WTC11 (cell line): ENCODE results near the gene FAM136A.

Source experiments
- CBFB ChIP-seq: sonication (generic); formaldehyde crosslinking; IDR thresholded peaks from 2 replicates; pipeline ENCODE4 v1.8.1; 2022; ENCODE audit warnings: mild to moderate bottlenecking, low read depth, missing genetic modification reagents
- ELF4 ChIP-seq: sonication (generic); formaldehyde crosslinking; IDR thresholded peaks from 2 replicates; pipeline ENCODE4 v1.8.1; 2022; ENCODE audit warnings: low read depth, mild to moderate bottlenecking, moderate library complexity, missing genetic modification reagents
- ESRRA ChIP-seq: sonication (generic); formaldehyde crosslinking; IDR thresholded peaks from 2 replicates; pipeline ENCODE4 v1.8.1; 2022; ENCODE audit warnings: mild to moderate bottlenecking, missing genetic modification reagents, borderline replicate concordance
- ETV6 ChIP-seq: sonication (generic); formaldehyde crosslinking; IDR thresholded peaks from 2 replicates; pipeline ENCODE4 v1.8.1; 2022; ENCODE audit warnings: mild to moderate bottlenecking, missing genetic modification reagents
- GRHL2 ChIP-seq: fragments of 250-450 bp; sonication (Bioruptor Pico); IDR thresholded peaks from 2 replicates; pipeline ENCODE4 v1.8.0; 2022; ENCODE audit warnings: mild to moderate bottlenecking, moderate library complexity; ENCODE audit not compliant: insufficient replicate concordance, severe bottlenecking
- JUN ChIP-seq: sonication (generic); formaldehyde crosslinking; IDR thresholded peaks from 2 replicates; pipeline ENCODE4 v1.8.0; 2023; ENCODE audit warnings: mild to moderate bottlenecking, missing genetic modification reagents
- TP53 ChIP-seq: sonication (generic); formaldehyde crosslinking; IDR thresholded peaks from 2 replicates; pipeline ENCODE4 v1.8.1; 2023; ENCODE audit warnings: mild to moderate bottlenecking, missing genetic modification reagents
- TF ChIP-seq, protein P1 (sequence below): fragments of 200-600 bp; IDR thresholded peaks from 2 replicates; pipeline ENCODE4 v1.8.0; 2022; ENCODE audit warnings: antibody characterized with exemption
- TF ChIP-seq, protein P2 (sequence below): sonication (generic); formaldehyde crosslinking; IDR thresholded peaks from 2 replicates; pipeline ENCODE4 v1.8.1; 2023; ENCODE audit warnings: mild to moderate bottlenecking, moderate library complexity, missing genetic modification reagents
- TF ChIP-seq, protein P3 (sequence below): sonication (generic); formaldehyde crosslinking; IDR thresholded peaks from 2 replicates; pipeline ENCODE4 v1.8.0; 2022; ENCODE audit warnings: mild to moderate bottlenecking, missing genetic modification reagents
- TF ChIP-seq, protein P4 (sequence below): sonication (generic); formaldehyde crosslinking; IDR thresholded peaks from 2 replicates; pipeline ENCODE4 v1.8.0; 2023; ENCODE audit warnings: missing genetic modification reagents, mild to moderate bottlenecking, borderline replicate concordance
- TF ChIP-seq, protein P5 (sequence below): sonication (generic); formaldehyde crosslinking; IDR thresholded peaks from 2 replicates; pipeline ENCODE4 v1.8.1; 2022; ENCODE audit warnings: low read depth, missing genetic modification reagents, borderline replicate concordance
- TF ChIP-seq, protein P6 (sequence below): sonication (generic); formaldehyde crosslinking; conservative IDR thresholded peaks from 2 replicates; pipeline ENCODE4 v1.8.1; 2022; ENCODE audit warnings: mild to moderate bottlenecking, missing genetic modification reagents
- TF ChIP-seq, protein P7 (sequence below): sonication (generic); formaldehyde crosslinking; IDR thresholded peaks from 2 replicates; pipeline ENCODE4 v1.8.1; 2022; ENCODE audit warnings: mild to moderate bottlenecking, moderate library complexity, missing genetic modification reagents

DNA sequence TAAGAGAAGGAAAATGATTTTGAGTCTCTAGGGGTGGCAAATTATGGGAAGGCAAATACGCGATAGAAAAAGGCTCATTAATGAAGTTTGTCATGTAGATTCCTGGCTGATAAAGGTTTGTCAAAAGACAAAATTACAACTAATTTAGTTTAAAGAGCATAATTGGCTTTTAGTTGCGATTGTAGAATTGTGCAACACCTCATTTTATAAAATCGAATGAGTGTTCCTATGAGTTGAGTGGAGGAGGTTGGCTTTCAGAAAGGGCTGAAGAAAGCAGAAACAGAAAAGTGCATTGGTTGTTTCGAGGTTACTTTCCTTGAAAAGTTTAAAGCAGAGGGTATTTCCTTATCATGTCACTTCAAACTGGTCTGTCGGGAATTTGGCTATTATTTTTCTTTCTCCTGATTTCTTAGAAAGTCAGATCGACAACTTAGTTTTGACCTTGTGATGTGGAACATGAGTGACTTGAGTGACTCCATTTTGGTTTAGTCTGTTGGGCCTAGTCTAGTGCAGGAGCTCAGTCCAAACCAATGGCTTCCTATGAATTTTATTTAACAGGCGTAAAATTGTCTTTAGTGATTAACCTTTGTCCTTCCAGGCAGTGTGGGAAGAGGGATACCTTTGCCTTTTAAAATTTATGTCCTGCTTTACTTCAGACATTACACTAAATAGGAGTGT, 46.1 kb downstream of the FAM136A start:
- TF ChIP-seq, protein P1, sequence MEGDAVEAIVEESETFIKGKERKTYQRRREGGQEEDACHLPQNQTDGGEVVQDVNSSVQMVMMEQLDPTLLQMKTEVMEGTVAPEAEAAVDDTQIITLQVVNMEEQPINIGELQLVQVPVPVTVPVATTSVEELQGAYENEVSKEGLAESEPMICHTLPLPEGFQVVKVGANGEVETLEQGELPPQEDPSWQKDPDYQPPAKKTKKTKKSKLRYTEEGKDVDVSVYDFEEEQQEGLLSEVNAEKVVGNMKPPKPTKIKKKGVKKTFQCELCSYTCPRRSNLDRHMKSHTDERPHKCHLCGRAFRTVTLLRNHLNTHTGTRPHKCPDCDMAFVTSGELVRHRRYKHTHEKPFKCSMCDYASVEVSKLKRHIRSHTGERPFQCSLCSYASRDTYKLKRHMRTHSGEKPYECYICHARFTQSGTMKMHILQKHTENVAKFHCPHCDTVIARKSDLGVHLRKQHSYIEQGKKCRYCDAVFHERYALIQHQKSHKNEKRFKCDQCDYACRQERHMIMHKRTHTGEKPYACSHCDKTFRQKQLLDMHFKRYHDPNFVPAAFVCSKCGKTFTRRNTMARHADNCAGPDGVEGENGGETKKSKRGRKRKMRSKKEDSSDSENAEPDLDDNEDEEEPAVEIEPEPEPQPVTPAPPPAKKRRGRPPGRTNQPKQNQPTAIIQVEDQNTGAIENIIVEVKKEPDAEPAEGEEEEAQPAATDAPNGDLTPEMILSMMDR = no peak
- TF ChIP-seq, protein P2, sequence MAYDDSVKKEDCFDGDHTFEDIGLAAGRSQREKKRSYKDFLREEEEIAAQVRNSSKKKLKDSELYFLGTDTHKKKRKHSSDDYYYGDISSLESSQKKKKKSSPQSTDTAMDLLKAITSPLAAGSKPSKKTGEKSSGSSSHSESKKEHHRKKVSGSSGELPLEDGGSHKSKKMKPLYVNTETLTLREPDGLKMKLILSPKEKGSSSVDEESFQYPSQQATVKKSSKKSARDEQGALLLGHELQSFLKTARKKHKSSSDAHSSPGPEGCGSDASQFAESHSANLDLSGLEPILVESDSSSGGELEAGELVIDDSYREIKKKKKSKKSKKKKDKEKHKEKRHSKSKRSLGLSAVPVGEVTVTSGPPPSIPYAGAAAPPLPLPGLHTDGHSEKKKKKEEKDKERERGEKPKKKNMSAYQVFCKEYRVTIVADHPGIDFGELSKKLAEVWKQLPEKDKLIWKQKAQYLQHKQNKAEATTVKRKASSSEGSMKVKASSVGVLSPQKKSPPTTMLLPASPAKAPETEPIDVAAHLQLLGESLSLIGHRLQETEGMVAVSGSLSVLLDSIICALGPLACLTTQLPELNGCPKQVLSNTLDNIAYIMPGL (CRISPR knock-in tag) = no peak
- TF ChIP-seq, protein P3, sequence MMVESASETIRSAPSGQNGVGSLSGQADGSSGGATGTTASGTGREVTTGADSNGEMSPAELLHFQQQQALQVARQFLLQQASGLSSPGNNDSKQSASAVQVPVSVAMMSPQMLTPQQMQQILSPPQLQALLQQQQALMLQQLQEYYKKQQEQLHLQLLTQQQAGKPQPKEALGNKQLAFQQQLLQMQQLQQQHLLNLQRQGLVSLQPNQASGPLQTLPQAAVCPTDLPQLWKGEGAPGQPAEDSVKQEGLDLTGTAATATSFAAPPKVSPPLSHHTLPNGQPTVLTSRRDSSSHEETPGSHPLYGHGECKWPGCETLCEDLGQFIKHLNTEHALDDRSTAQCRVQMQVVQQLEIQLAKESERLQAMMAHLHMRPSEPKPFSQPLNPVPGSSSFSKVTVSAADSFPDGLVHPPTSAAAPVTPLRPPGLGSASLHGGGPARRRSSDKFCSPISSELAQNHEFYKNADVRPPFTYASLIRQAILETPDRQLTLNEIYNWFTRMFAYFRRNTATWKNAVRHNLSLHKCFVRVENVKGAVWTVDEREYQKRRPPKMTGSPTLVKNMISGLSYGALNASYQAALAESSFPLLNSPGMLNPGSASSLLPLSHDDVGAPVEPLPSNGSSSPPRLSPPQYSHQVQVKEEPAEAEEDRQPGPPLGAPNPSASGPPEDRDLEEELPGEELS (CRISPR knock-in tag) = no peak
- TF ChIP-seq, protein P4, sequence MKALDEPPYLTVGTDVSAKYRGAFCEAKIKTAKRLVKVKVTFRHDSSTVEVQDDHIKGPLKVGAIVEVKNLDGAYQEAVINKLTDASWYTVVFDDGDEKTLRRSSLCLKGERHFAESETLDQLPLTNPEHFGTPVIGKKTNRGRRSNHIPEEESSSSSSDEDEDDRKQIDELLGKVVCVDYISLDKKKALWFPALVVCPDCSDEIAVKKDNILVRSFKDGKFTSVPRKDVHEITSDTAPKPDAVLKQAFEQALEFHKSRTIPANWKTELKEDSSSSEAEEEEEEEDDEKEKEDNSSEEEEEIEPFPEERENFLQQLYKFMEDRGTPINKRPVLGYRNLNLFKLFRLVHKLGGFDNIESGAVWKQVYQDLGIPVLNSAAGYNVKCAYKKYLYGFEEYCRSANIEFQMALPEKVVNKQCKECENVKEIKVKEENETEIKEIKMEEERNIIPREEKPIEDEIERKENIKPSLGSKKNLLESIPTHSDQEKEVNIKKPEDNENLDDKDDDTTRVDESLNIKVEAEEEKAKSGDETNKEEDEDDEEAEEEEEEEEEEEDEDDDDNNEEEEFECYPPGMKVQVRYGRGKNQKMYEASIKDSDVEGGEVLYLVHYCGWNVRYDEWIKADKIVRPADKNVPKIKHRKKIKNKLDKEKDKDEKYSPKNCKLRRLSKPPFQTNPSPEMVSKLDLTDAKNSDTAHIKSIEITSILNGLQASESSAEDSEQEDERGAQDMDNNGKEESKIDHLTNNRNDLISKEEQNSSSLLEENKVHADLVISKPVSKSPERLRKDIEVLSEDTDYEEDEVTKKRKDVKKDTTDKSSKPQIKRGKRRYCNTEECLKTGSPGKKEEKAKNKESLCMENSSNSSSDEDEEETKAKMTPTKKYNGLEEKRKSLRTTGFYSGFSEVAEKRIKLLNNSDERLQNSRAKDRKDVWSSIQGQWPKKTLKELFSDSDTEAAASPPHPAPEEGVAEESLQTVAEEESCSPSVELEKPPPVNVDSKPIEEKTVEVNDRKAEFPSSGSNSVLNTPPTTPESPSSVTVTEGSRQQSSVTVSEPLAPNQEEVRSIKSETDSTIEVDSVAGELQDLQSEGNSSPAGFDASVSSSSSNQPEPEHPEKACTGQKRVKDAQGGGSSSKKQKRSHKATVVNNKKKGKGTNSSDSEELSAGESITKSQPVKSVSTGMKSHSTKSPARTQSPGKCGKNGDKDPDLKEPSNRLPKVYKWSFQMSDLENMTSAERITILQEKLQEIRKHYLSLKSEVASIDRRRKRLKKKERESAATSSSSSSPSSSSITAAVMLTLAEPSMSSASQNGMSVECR (CRISPR knock-in tag) = no peak
- TF ChIP-seq GRHL2 (CRISPR knock-in tag) = no peak
- no peak for TF ChIP-seq ELF4 (CRISPR knock-in tag)
- TF ChIP-seq, protein P5, sequence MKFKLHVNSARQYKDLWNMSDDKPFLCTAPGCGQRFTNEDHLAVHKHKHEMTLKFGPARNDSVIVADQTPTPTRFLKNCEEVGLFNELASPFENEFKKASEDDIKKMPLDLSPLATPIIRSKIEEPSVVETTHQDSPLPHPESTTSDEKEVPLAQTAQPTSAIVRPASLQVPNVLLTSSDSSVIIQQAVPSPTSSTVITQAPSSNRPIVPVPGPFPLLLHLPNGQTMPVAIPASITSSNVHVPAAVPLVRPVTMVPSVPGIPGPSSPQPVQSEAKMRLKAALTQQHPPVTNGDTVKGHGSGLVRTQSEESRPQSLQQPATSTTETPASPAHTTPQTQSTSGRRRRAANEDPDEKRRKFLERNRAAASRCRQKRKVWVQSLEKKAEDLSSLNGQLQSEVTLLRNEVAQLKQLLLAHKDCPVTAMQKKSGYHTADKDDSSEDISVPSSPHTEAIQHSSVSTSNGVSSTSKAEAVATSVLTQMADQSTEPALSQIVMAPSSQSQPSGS (CRISPR knock-in tag) = no peak
- TF ChIP-seq ESRRA (CRISPR knock-in tag) = no peak
- no peak for TF ChIP-seq JUN (CRISPR knock-in tag)
- TF ChIP-seq, protein P6, sequence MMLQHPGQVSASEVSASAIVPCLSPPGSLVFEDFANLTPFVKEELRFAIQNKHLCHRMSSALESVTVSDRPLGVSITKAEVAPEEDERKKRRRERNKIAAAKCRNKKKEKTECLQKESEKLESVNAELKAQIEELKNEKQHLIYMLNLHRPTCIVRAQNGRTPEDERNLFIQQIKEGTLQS (CRISPR knock-in tag) = no peak
- TF ChIP-seq ETV6 = no peak
- TF ChIP-seq, protein P7, sequence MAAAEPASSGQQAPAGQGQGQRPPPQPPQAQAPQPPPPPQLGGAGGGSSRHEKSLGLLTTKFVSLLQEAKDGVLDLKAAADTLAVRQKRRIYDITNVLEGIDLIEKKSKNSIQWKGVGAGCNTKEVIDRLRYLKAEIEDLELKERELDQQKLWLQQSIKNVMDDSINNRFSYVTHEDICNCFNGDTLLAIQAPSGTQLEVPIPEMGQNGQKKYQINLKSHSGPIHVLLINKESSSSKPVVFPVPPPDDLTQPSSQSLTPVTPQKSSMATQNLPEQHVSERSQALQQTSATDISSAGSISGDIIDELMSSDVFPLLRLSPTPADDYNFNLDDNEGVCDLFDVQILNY = no peak
- no peak for TF ChIP-seq TP53 (CRISPR knock-in tag)
- no peak for TF ChIP-seq CBFB
